ENCODE measurements around the gene SLC7A6. TPM values are rescaled to one million over a fixed set of nuclear protein-coding genes. Genes with fewer than 3 reads are reported as not detected.

SLC7A6 gene
- total and polyA plus RNA-seq, 2 of the 8 experiments (the other 6 are each of a cell fraction or from before 2014, with no cell fraction given) = 28.0 to 37.8 TPM

DNA sequence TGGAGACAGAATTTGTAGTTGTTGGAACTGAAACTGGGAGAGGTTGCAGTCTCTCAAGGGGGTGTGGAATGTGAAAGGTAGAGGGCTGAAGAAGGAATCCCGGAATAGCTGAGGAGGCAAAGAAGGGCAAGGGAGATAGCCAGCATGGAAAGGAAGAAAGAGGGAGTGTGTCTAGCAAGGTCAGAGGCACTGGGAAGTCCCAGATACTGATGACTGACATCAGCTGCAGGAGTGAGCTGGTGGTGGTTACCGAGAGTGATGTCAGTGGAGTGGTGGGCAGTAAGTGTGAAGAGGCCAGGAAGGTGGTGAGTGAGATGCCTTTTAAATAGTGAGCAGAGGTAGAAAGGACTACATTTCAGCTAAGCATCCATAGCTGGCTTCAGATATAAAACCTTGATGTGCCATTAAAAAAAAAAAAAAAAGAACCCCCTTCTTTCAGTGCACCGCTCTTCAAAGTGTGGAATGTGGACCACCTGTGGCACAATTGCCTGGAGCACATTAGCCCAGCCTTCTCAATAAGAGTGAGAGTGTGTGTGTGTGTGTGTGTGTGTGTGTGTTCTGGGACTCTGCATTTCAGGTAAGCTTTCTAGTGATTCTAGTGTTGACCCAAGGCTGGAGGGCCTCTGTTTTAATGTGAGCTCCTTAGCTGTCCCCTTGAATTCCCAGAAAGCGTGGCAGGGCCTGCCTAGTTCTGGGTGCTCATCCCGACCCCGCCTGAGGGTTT, 55.0 kb downstream of the SLC7A6 start (continued):
- TF ChIP-seq CHD7 (IDR thresholded peaks at IDR 0.05; ENCODE audit: insufficient replicate concordance, low read length) (no peak), SP2 (IDR thresholded peaks at IDR 0.05; ENCODE audit: low read length) (no peak), CHD1 (IDR thresholded peaks at IDR 0.05; ENCODE audit: low read depth, low read length) (no peak)
